B cell (primary cell): ENCODE measurements around the gene HBG2. TPM values are rescaled to one million over a fixed set of nuclear protein-coding genes. Genes with fewer than 3 reads are reported as not detected.
"Not testable (repeated sequence)": the region's sequence is repeated elsewhere in the genome, so short reads cannot be mapped to it uniquely, and the experiment has no call there.

ENCODE experiments used
- ATAC-seq: fragments of 200-7000 bp; cut with Tn5 transposase; one replicate; pipeline ENCODE4 v1.10.0; 2021; ENCODE audit warnings: low read depth, mild to moderate bottlenecking, moderate number of reproducible peaks, moderate library complexity
- CTCF ChIA-PET: fragments of 350-600 bp; sonication (Branson Sonifier 250); formaldehyde crosslinking; loops from one replicate; lab custom pipeline; 2021; ENCODE audit warnings: antibody characterized with exemption, inconsistent platforms; lab: Charles Lee
- POLR2A ChIA-PET: fragments of 350-600 bp; sonication (Branson Sonifier 250); formaldehyde crosslinking; loops from one replicate; lab custom pipeline; 2021; ENCODE audit warnings: antibody characterized with exemption; lab: Charles Lee
- DNase-seq: peaks from one replicate; pipeline ENCODE4 v3.0.0; 2013
- H2AFZ ChIP-seq: 2 replicates; pipeline ENCODE4 v1.6.1; 2012; ENCODE audit warnings: mild to moderate bottlenecking, low read depth, low read length; ENCODE audit not compliant: insufficient read depth, poor library complexity, severe bottlenecking
- H3K27ac ChIP-seq, 2 donors: 1 replicate in 1 of 2; 2 replicates in 1 of 2; pipeline ENCODE4 v1.5.1; 2012 to 2013; ENCODE audit warnings: low read length in 2 of 2, mild to moderate bottlenecking in 2 of 2, moderate library complexity in 1 of 2
- H3K27me3 ChIP-seq, 4 experiments: fragments of 200-600 bp in 1 of 4; sonication (generic) in 1 of 4; replicated peaks in 1 of 4; 1 replicate in 2 of 4; 2 replicates in 2 of 4; pipeline versions ENCODE4 v1.6.1 to v1.7.0; 2013 to 2016; ENCODE audit warnings: low read length in 3 of 4, mild to moderate bottlenecking in 2 of 4, mixed read lengths in 1 of 4, moderate library complexity in 1 of 4; ENCODE audit not compliant: insufficient read depth in 4 of 4, control insufficient read depth in 3 of 4; ENCODE audit errors: control extremely low read depth in 1 of 4
- H3K36me3 ChIP-seq, 2 experiments: replicated peaks in 1 of 2; 1 replicate in 1 of 2; 2 replicates in 1 of 2; pipeline versions ENCODE4 v1.6.1 to v1.7.1; 2013; ENCODE audit warnings: low read length in 1 of 2; ENCODE audit not compliant: insufficient read depth in 2 of 2, control insufficient read depth in 1 of 2; ENCODE audit errors: control extremely low read depth in 1 of 2, extremely low read depth in 1 of 2
- H3K4me1 ChIP-seq, 2 donors: fragments of 200-600 bp in 1 of 2; sonication (generic) in 1 of 2; 1 replicate in 1 of 2; 2 replicates in 1 of 2; pipeline versions ENCODE4 v1.5.1 to v1.6.1; 2013 to 2017; ENCODE audit warnings: low read length in 2 of 2; ENCODE audit not compliant: control insufficient read depth in 2 of 2, insufficient read depth in 2 of 2
- H3K4me2 ChIP-seq: replicated peaks from 2 replicates; pipeline ENCODE3; 2012; ENCODE audit warnings: mild to moderate bottlenecking, low read depth, low read length; ENCODE audit not compliant: poor library complexity, severe bottlenecking
- H3K4me3 ChIP-seq, 5 experiments: fragments of 200-600 bp in 1 of 5; sonication (generic) in 1 of 5; 1 replicate in 3 of 5; 2 replicates in 2 of 5; pipeline versions ENCODE4 v1.5.1 to v1.7.0; 2011 to 2016; ENCODE audit warnings: low read length in 4 of 5, mild to moderate bottlenecking in 4 of 5, low read depth in 2 of 5, control low read depth in 1 of 5, moderate library complexity in 1 of 5; ENCODE audit not compliant: insufficient read depth in 1 of 5; ENCODE audit errors: control extremely low read depth in 1 of 5, extremely low read depth in 1 of 5
- H3K79me2 ChIP-seq: fragments of 200-600 bp; sonication (generic); one replicate; pipeline ENCODE4 v1.6.0; 2016; ENCODE audit warnings: low read length; ENCODE audit not compliant: control insufficient read depth, insufficient read depth
- H3K9ac ChIP-seq: fragments of 200-600 bp; sonication (generic); 2 replicates; pipeline ENCODE4 v1.6.1; 2017; ENCODE audit warnings: mild to moderate bottlenecking, low read length, moderate library complexity
- H3K9me3 ChIP-seq, 3 donors: one replicate each; pipeline versions ENCODE4 v1.6.1 to v1.7.1; 2013; ENCODE audit warnings: low read length in 2 of 3; ENCODE audit not compliant: control insufficient read depth in 2 of 3, insufficient read depth in 1 of 3; ENCODE audit errors: control extremely low read depth in 1 of 3
- H4K20me1 ChIP-seq: 2 replicates; pipeline ENCODE4 v1.6.0; 2012; ENCODE audit warnings: mild to moderate bottlenecking, low read length; ENCODE audit not compliant: insufficient read depth, control insufficient read depth, poor library complexity, severe bottlenecking
- H3K27ac Mint-ChIP-seq: one replicate; pipeline ENCODE4 v1.8.0; 2021; ENCODE audit warnings: mixed read lengths
- H3K27me3 Mint-ChIP-seq: one replicate; pipeline ENCODE4 v1.8.0; 2021; ENCODE audit warnings: mixed read lengths
- H3K4me1 Mint-ChIP-seq: one replicate; pipeline ENCODE4 v1.8.0; 2021; ENCODE audit warnings: mixed read lengths
- H3K4me3 Mint-ChIP-seq: one replicate; pipeline ENCODE4 v1.8.0; 2021; ENCODE audit warnings: mixed read lengths
- H3K9me3 Mint-ChIP-seq: one replicate; pipeline ENCODE4 v1.8.0; 2022; ENCODE audit warnings: mixed read lengths; ENCODE audit not compliant: insufficient read depth
- CTCF ChIP-seq: fragments of 200-600 bp; IDR thresholded peaks from one replicate; pipeline ENCODE4 v1.8.0; 2022; ENCODE audit warnings: antibody characterized with exemption, mild to moderate bottlenecking
- EZH2 ChIP-seq: IDR thresholded peaks from 2 replicates; pipeline ENCODE4 v1.6.1; 2012; ENCODE audit warnings: borderline replicate concordance, low read depth, mild to moderate bottlenecking, moderate library complexity, low read length; ENCODE audit not compliant: insufficient read depth, poor library complexity, severe bottlenecking
- WGBS: methylation state at CpG from one replicate; pipeline ENCODE4 v1.1.5; 2013; ENCODE audit warnings: missing lambda C conversion rate; ENCODE audit not compliant: insufficient coverage; 5-methylcytosine and 5-hydroxymethylcytosine counted together
- intact Hi-C: fragments of 100-400 bp; cut with micrococcal nuclease; formaldehyde crosslinking; loops from one replicate; pipeline ENCODE4 v1.10.0; 2022
- polyA plus RNA-seq: library from polyadenylated mRNA; depleted of rRNA; stranded (reverse); fragments of >200 nt; gene quantifications from 2 replicates; pipeline ENCODE4 v1.2.3, GENCODE V29; 2012
- total RNA-seq, 2 donors: library from RNA; stranded (reverse); fragments of 120-200 nt in 1 of 2; gene quantifications; 1 replicate in 1 of 2; 2 replicates in 1 of 2; pipeline versions ENCODE4 v1.2.3 to v1.2.4, GENCODE V29; 2013 to 2022

Gene HBG2
- total and polyA plus RNA-seq, 2 donors (not counting 1 experiment from before 2014, with no cell fraction given): not detected

- H3K4me1 Mint-ChIP-seq, H3K9me3 Mint-ChIP-seq, H3K4me1 ChIP-seq, CTCF ChIA-PET, H3K27ac ChIP-seq, H3K36me3 ChIP-seq, H2AFZ ChIP-seq, H3K27me3 ChIP-seq, H4K20me1 ChIP-seq, H3K9me3 ChIP-seq, H3K9ac ChIP-seq, H3K4me3 Mint-ChIP-seq, DNase-seq, H3K4me3 ChIP-seq, H3K79me2 ChIP-seq, POLR2A ChIA-PET, H3K27ac Mint-ChIP-seq, H3K4me2 ChIP-seq, intact Hi-C loops, ATAC-seq: not testable (repeated sequence)
- peaks cover 21% of the 10 kb centered on the region for H3K27me3 Mint-ChIP-seq
- no CpG with 5 or more reads among the region's 7 CpGs for WGBS
Observed at GRCh38 chr11:5248498-5248897, 6.1 kb downstream of the HBG2 start.

DNA sequence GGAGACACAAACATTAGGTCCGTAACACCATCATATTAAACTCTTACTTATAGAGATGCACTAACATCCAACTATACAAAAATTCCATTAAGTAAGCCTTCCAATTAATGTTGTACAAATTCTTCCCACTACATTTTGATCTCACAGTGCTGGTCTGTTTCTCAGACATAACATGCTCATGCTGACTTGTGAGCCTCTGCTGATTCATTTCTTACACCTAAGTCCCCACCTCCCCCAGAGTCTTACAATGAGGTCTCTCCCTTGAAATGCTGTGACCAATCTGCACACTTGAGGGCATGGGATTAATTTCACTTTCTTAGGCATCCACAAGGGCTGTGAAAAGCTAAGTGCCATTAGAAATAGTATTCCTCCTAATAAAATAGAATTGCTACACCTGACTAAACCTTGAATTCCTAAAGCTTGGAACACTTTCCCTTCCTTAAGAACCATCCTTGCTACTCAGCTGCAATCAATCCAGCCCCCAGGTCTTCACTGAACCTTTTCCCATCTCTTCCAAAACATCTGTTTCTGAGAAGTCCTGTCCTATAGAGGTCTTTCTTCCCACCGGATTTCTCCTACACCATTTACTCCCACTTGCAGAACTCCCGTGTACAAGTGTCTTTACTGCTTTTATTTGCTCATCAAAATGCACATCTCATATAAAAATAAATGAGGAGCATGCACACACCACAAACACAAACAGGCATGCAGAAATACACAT lies 6.9 kb downstream of the HBG2 start:
- intact Hi-C loops: no loop called here
- no peak overlapping the region for H2AFZ ChIP-seq
- Mint-ChIP-seq H3K27me3 (peaks cover 18% of the 10 kb centered on the region), H3K4me1 (no peaks in the 10 kb centered on the region), H3K27ac (no peak overlapping the region), H3K4me3 (no peak overlapping the region), H3K9me3 (no peaks in the 10 kb centered on the region)
- ATAC-seq (no peak), DNase-seq (no peak)
- H4K20me1 ChIP-seq: no peaks in the 10 kb centered on the region
- TF ChIP-seq CTCF: no peak
- TF ChIP-seq EZH2: no peak
- H3K27ac ChIP-seq: no peak overlapping the region
- no peak overlapping the region for H3K9ac ChIP-seq
- no peak overlapping the region for H3K4me2 ChIP-seq
- H3K36me3 ChIP-seq: no peaks in the 10 kb centered on the region
- 100% methylated on average over 1 of the region's 3 CpGs for WGBS
- H3K4me1 ChIP-seq: no peaks in the 10 kb centered on the region
- ChIA-PET POLR2A (no interaction called here), CTCF (no interaction called here)
- no peaks in the 10 kb centered on the region for H3K27me3 ChIP-seq
- no peaks in the 10 kb centered on the region for H3K79me2 ChIP-seq
- no peaks in the 10 kb centered on the region for H3K9me3 ChIP-seq
- H3K4me3 ChIP-seq: no peak overlapping the region
